ENCODE measurements around the gene CNTNAP2. TPM values are rescaled to one million over a fixed set of nuclear protein-coding genes. Genes with fewer than 3 reads are reported as not detected.

The CNTNAP2 gene
- total and polyA plus RNA-seq, 4 donors, result not detected

- Histone ChIP-seq H3K4me3 (ENCODE audit: low read length in 2 of 2) (no peak overlapping the region), H3K27ac (ENCODE audit: low read depth in 1 of 2, low read length in 2 of 2) (no peak overlapping the region), H3K4me1 (ENCODE audit: control insufficient read depth in 1 of 2, insufficient read depth in 2 of 2, low read length in 2 of 2) (no peaks in the 10 kb centered on the region), H3K36me3 (ENCODE audit: control insufficient read depth in 1 of 2, insufficient read depth in 2 of 2, low read length in 1 of 2) (no peaks in the 10 kb centered on the region), H3K27me3 (ENCODE audit: control insufficient read depth in 1 of 2, insufficient read depth in 2 of 2, low read length in 1 of 2) (no peaks in the 10 kb centered on the region), H3K9me3 (ENCODE audit: control insufficient read depth, low read length) (no peaks in the 10 kb centered on the region)
- intact Hi-C loops (cut with DNase I), result no loop called here
- ATAC-seq (ENCODE audit: low FRiP score) (no peak), DNase-seq (no peak)
- 95 to 96% methylated on average over 8 of the region's 8 CpGs for WGBS, 2 donors
Measured at GRCh38 chr7:148155826-148156225, 2039.2 kb downstream of the CNTNAP2 start.

DNA sequence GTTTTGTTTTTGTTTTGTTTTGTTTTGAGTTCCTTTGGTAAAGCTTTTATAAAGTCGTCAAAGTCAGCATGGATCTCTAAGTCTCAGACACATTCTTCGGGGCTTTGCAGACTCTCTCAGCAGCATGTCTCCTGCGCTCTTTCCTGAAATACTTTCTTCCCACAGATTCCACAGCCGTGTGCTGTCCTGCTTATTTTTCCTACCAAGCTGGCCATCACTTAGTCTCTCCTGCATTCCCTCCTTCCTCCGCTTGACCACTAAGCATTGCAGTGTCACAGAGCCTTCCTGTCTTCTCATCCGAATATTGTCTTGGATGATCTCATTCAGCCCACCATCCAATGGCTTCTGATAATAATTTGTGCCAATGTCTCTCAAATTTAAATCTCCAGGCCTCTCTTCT lies 2039.6 kb downstream of the CNTNAP2 start:
- Histone ChIP-seq H3K9me3 (ENCODE audit: control insufficient read depth, low read length) (no peaks in the 10 kb centered on the region), H3K27ac (ENCODE audit: low read depth in 1 of 2, low read length in 2 of 2) (no peak overlapping the region), H3K36me3 (ENCODE audit: control insufficient read depth in 1 of 2, insufficient read depth in 2 of 2, low read length in 1 of 2) (no peaks in the 10 kb centered on the region), H3K4me3 (ENCODE audit: low read length in 2 of 2) (no peak overlapping the region), H3K27me3 (ENCODE audit: control insufficient read depth in 1 of 2, insufficient read depth in 2 of 2, low read length in 1 of 2) (no peaks in the 10 kb centered on the region), H3K4me1 (ENCODE audit: control insufficient read depth in 1 of 2, insufficient read depth in 2 of 2, low read length in 2 of 2) (no peaks in the 10 kb centered on the region)
- WGBS, 2 donors, result 88 to 94% methylated on average over 6 of the region's 6 CpGs
- ATAC-seq (ENCODE audit: low FRiP score) (no peak), DNase-seq (no peak)
- intact Hi-C loops (cut with DNase I), result no loop called here

DNA sequence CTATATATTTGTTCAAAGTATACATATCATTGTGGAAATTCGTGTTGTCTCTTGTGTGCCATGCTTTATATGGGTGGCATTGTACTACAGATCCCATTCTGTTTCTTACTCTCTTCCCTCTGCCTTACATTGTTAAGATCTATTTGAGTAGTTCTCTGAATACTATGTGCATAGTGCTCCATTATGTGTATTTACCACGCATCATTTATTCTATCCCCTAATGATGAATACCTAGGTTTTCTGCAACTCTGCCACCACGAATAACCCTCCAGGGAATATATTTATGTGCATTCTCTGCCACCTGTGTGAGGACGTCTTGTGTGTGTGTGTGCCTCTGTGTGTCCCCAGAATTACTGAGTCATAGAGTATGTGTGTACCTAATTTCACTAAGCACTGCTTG lies 2042.7 kb downstream of the CNTNAP2 start:
- intact Hi-C loops (cut with DNase I), result no loop called here
- ATAC-seq (ENCODE audit: low FRiP score) (no peak), DNase-seq (no peak)
- no peaks in the 10 kb centered on the region for H3K4me1 ChIP-seq (ENCODE audit: control insufficient read depth in 1 of 2, insufficient read depth in 2 of 2, low read length in 2 of 2)
- no peak overlapping the region for H3K27ac ChIP-seq (ENCODE audit: low read depth in 1 of 2, low read length in 2 of 2)
- no peaks in the 10 kb centered on the region for H3K9me3 ChIP-seq (ENCODE audit: control insufficient read depth, low read length)
- H3K4me3 ChIP-seq (ENCODE audit: low read length in 2 of 2), result no peak overlapping the region
- no peaks in the 10 kb centered on the region for H3K36me3 ChIP-seq (ENCODE audit: control insufficient read depth in 1 of 2, insufficient read depth in 2 of 2, low read length in 1 of 2)
- WGBS, 2 donors, result 74 to 84% methylated on average over 4 of the region's 4 CpGs
- H3K27me3 ChIP-seq (ENCODE audit: control insufficient read depth in 1 of 2, insufficient read depth in 2 of 2, low read length in 1 of 2), result no peaks in the 10 kb centered on the region

- Histone ChIP-seq H3K27me3 (ENCODE audit: control insufficient read depth in 1 of 2, insufficient read depth in 2 of 2, low read length in 1 of 2) (no peaks in the 10 kb centered on the region), H3K36me3 (ENCODE audit: control insufficient read depth in 1 of 2, insufficient read depth in 2 of 2, low read length in 1 of 2) (no peaks in the 10 kb centered on the region), H3K27ac (ENCODE audit: low read depth in 1 of 2, low read length in 2 of 2) (no peak overlapping the region), H3K4me3 (ENCODE audit: low read length in 2 of 2) (no peak overlapping the region), H3K9me3 (ENCODE audit: control insufficient read depth, low read length) (no peaks in the 10 kb centered on the region), H3K4me1 (ENCODE audit: control insufficient read depth in 1 of 2, insufficient read depth in 2 of 2, low read length in 2 of 2) (no peaks in the 10 kb centered on the region)
- DNase-seq (no peak), ATAC-seq (ENCODE audit: low FRiP score) (no peak)
- intact Hi-C loops (cut with DNase I), result no loop called here
- 88 to 90% methylated on average over 4 of the region's 4 CpGs for WGBS, 2 donors
Measured at GRCh38 chr7:148161776-148162175, 2045.2 kb downstream of the CNTNAP2 start.

GRCh38 chr7:148162808-148163207 lies 2046.2 kb downstream of the CNTNAP2 start:
- Histone ChIP-seq H3K4me3 (ENCODE audit: low read length in 2 of 2) (no peak overlapping the region), H3K27ac (ENCODE audit: low read depth in 1 of 2, low read length in 2 of 2) (no peak overlapping the region), H3K4me1 (ENCODE audit: control insufficient read depth in 1 of 2, insufficient read depth in 2 of 2, low read length in 2 of 2) (no peaks in the 10 kb centered on the region), H3K27me3 (ENCODE audit: control insufficient read depth in 1 of 2, insufficient read depth in 2 of 2, low read length in 1 of 2) (no peaks in the 10 kb centered on the region), H3K9me3 (ENCODE audit: control insufficient read depth, low read length) (no peaks in the 10 kb centered on the region), H3K36me3 (ENCODE audit: control insufficient read depth in 1 of 2, insufficient read depth in 2 of 2, low read length in 1 of 2) (no peaks in the 10 kb centered on the region)
- intact Hi-C loops (cut with DNase I), result no loop called here
- no peak for DNase-seq
- 37 to 46% methylated on average over 4 of the region's 4 CpGs for WGBS, 2 donors
- no peak for ATAC-seq (ENCODE audit: low FRiP score)

DNA sequence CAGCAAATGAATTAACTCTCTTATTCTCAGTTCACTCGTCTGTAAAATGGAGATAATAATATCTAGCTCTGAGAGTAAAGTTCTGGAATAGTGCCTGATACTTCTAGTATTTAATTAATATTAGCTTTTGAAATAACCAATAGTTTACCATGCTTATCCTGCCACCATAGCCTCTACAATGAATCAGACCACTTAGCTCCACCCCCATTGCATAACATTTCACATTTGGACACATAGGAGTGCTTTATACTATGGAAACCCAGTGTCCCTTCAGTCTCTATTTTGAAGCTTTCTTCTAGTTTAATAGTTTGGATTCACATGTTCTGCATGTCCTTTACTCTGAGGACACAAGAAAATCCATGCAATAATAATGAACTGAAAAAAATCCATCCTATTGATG lies 2046.6 kb downstream of the CNTNAP2 start:
- no peaks in the 10 kb centered on the region for H3K4me1 ChIP-seq (ENCODE audit: control insufficient read depth in 1 of 2, insufficient read depth in 2 of 2, low read length in 2 of 2)
- 27 to 31% methylated on average over 1 of the region's 1 CpG for WGBS, 2 donors
- ATAC-seq (ENCODE audit: low FRiP score) (no peak), DNase-seq (no peak)
- no peaks in the 10 kb centered on the region for H3K36me3 ChIP-seq (ENCODE audit: control insufficient read depth in 1 of 2, insufficient read depth in 2 of 2, low read length in 1 of 2)
- intact Hi-C loops (cut with DNase I), result no loop called here
- H3K4me3 ChIP-seq (ENCODE audit: low read length in 2 of 2), result no peak overlapping the region
- H3K27me3 ChIP-seq (ENCODE audit: control insufficient read depth in 1 of 2, insufficient read depth in 2 of 2, low read length in 1 of 2), result no peaks in the 10 kb centered on the region
- no peak overlapping the region for H3K27ac ChIP-seq (ENCODE audit: low read depth in 1 of 2, low read length in 2 of 2)
- H3K9me3 ChIP-seq (ENCODE audit: control insufficient read depth, low read length), result no peaks in the 10 kb centered on the region

GRCh38 chr7:148172920-148173319 lies 2056.3 kb downstream of the CNTNAP2 start:
- WGBS, 2 donors, result 87 to 93% methylated on average over 1 of the region's 1 CpG
- DNase-seq (no peak), ATAC-seq (ENCODE audit: low FRiP score) (no peak)
- Histone ChIP-seq H3K9me3 (ENCODE audit: control insufficient read depth, low read length) (no peaks in the 10 kb centered on the region), H3K36me3 (ENCODE audit: control insufficient read depth in 1 of 2, insufficient read depth in 2 of 2, low read length in 1 of 2) (no peaks in the 10 kb centered on the region), H3K27me3 (ENCODE audit: control insufficient read depth in 1 of 2, insufficient read depth in 2 of 2, low read length in 1 of 2) (no peaks in the 10 kb centered on the region), H3K27ac (ENCODE audit: low read depth in 1 of 2, low read length in 2 of 2) (no peak overlapping the region), H3K4me3 (ENCODE audit: low read length in 2 of 2) (no peak overlapping the region), H3K4me1 (ENCODE audit: control insufficient read depth in 1 of 2, insufficient read depth in 2 of 2, low read length in 2 of 2) (no peaks in the 10 kb centered on the region)
- intact Hi-C loops (cut with DNase I), result no loop called here

GRCh38 chr7:148173369-148173768 lies 2056.8 kb downstream of the CNTNAP2 start:
- 93 to 95% methylated on average over 3 of the region's 3 CpGs for WGBS, 2 donors
- no peaks in the 10 kb centered on the region for H3K36me3 ChIP-seq (ENCODE audit: control insufficient read depth in 1 of 2, insufficient read depth in 2 of 2, low read length in 1 of 2)
- intact Hi-C loops (cut with DNase I), result no loop called here
- DNase-seq (no peak), ATAC-seq (ENCODE audit: low FRiP score) (no peak)
- H3K9me3 ChIP-seq (ENCODE audit: control insufficient read depth, low read length), result no peaks in the 10 kb centered on the region
- H3K27me3 ChIP-seq (ENCODE audit: control insufficient read depth in 1 of 2, insufficient read depth in 2 of 2, low read length in 1 of 2), result no peaks in the 10 kb centered on the region
- no peak overlapping the region for H3K27ac ChIP-seq (ENCODE audit: low read depth in 1 of 2, low read length in 2 of 2)
- no peak overlapping the region for H3K4me3 ChIP-seq (ENCODE audit: low read length in 2 of 2)
- no peaks in the 10 kb centered on the region for H3K4me1 ChIP-seq (ENCODE audit: control insufficient read depth in 1 of 2, insufficient read depth in 2 of 2, low read length in 2 of 2)

- H3K27ac ChIP-seq (ENCODE audit: low read depth in 1 of 2, low read length in 2 of 2), result no peak overlapping the region
- no peak for ATAC-seq (ENCODE audit: low FRiP score)
- DNase-seq, result no peak
- H3K27me3 ChIP-seq (ENCODE audit: control insufficient read depth in 1 of 2, insufficient read depth in 2 of 2, low read length in 1 of 2), result peaks cover 0 to 2% of the 10 kb centered on the region in 2 donors
- H3K4me1 ChIP-seq (ENCODE audit: control insufficient read depth in 1 of 2, insufficient read depth in 2 of 2, low read length in 2 of 2), result no peaks in the 10 kb centered on the region
- WGBS, 2 donors, result 78 to 82% methylated on average over 8 of the region's 8 CpGs
- no peak overlapping the region for H3K4me3 ChIP-seq (ENCODE audit: low read length in 2 of 2)
- no peaks in the 10 kb centered on the region for H3K36me3 ChIP-seq (ENCODE audit: control insufficient read depth in 1 of 2, insufficient read depth in 2 of 2, low read length in 1 of 2)
- peaks cover 2% of the 10 kb centered on the region for H3K9me3 ChIP-seq (ENCODE audit: control insufficient read depth, low read length)
- intact Hi-C loops (cut with DNase I), result no loop called here
Measured at GRCh38 chr7:148174376-148174775, 2057.8 kb downstream of the CNTNAP2 start.

Measured in aorta (tissue), 5 donors.